Measurements from ENCODE around the gene IRS1.

- TF ChIP-seq YY1 (IDR thresholded peaks at IDR 0.05; ENCODE audit: insufficient read depth, insufficient read length) (no peak), SUZ12 (IDR thresholded peaks at IDR 0.05; ENCODE audit: extremely low read depth, insufficient read depth, insufficient read length) (no peak), ZNF274 (IDR thresholded peaks at IDR 0.05; ENCODE audit: low read depth, low read length) (no peak)
Observed at GRCh38 chr2:226790431-226790830, 9.2 kb downstream of the IRS1 start.
